NK-92 (cell line): Measurements from ENCODE around the gene MAGI1.

ENCODE experiments used
- DNase-seq: peaks from one replicate; lab custom pipeline; 2025; ENCODE audit not compliant: unreplicated experiment; lab: John Stamatoyannopoulos, UW

The MAGI1 gene

DNA sequence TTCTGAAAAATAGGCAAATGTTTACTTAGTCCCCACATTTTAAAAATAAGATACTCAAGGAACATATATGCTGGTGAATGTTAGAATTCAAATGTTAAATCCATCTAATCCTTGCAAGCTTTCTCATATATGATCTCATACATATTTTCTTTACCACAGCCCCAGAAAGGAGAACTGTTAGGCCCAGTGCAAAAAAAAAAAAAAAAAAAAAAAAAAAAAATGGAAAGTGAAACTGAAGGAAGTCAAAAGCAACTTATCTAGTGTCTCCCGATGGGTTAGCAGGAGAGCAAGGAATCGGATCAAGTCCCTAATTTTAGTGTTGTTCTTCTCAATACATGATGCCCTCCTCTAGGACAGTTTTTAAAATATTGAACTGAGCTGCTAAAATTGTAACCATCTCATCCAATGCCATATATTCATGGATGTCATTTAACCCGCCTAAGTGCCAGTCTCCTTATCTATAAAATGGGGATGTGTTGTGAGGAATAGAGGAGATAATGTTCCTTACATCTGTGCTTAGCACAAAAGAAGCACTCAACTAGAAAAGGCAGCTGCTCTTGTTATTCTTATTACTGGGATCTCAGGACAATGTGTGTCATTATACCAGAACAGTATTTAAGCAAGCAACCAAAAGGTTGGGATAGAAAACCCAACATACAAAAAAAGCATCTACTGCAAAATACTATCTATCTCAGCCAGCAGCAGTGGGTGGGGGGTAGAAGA is 279.7 kb downstream of the MAGI1 start:
- DNase-seq = no peak

DNA sequence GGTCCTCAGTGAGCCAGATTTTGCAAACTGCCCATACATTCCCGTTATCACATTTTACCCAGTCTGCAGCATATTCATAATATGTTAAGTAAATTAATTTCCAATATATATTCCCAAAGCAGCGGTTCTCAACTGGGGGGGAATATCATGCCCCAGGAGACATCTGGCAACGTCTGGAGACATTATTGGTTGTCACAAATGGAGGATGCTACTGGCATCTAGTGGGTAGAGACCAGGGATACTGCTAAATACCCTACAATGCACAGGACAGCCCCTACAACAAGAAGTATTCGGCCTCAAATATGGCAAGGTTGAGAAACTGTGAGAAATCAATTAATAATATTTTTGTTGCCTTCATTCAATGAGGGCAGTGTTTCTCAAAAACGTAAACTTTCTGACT is 280.3 kb downstream of the MAGI1 start:
- DNase-seq = no peak

DNA sequence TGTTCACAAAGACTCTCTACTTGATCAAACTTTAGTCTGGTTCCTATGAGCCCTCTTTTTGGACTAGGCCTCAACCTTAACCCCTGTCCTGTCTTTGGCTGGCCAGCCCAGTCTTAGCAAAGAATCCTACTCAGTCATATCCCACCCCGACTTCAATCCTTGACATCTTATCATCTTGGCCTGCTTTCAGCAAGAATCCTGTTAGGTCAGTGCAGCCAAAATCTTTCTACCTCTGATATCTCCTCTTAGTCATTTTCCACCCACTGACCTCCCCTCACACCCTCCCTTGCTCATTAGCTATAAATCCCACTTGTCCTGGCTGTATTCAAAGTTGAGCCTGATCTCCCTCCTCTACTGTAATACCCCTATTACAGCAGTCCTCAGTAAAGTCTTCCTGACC is 286.1 kb downstream of the MAGI1 start:
- no peak for DNase-seq

DNA sequence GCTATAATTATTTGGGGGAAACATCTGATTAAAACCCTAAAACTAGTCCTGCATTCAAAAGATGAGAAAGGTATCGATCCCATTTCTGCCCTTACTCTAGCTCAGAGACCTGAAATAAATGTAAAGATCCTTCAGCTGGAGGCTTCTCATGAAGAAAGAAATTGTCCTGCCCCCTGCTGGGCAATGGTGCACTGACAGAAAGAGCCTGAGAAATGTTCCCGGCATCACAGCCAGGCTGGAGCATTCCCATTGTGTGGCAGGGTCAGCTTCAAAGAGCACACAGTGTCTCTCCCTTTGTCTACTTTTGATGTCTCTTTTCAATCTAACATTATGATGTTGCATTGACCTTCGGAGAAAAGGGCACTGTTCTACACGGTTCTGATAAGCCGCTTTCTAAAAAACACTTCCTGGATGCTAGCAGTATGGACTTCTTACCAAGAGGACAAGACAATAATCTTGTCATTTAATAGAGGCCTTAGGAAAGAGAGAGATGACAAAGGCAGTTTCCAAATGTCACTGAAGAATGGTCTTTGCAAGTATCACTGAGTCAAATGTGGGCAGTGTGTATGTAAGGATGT is 287.5 kb downstream of the MAGI1 start:
- DNase-seq = no peak

DNA sequence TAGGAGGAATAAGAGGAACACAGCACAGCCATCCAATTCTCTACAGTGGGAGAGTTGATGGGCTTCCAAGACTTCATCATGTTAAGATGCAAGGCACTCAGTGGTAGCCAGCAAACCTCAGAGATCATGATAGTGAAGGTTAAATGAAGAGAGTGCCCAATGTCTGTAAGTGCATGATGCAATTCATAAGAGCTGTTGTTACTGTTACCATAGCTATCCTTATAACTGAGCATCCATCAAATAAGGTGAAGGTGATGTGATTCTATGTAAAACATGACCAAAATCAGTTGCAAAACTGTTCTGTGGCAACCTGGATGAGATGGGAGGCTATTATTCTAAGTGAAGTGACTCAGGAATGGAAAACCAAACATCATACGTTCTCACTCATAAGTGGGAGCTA is 289.7 kb downstream of the MAGI1 start:
- no peak for DNase-seq

DNA sequence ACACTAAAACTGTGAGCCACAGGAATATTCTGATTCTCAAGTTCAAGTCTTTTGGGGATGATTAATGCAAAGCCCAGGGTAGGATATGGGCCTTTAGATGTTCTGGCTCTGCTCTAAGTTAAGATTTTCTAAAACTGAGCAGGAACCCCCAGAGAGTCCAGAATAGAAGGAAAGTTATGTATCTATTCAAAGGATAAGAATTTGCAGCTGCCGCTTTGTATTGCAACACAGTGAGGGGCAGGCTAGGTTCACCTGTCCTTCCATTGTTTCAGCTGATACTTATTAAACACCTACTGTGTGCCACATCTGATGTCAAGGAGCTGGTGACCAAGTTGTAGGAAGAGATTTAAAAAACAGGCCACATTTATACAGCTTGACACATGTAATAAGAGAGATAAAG is 290.4 kb downstream of the MAGI1 start:
- no peak for DNase-seq

DNA sequence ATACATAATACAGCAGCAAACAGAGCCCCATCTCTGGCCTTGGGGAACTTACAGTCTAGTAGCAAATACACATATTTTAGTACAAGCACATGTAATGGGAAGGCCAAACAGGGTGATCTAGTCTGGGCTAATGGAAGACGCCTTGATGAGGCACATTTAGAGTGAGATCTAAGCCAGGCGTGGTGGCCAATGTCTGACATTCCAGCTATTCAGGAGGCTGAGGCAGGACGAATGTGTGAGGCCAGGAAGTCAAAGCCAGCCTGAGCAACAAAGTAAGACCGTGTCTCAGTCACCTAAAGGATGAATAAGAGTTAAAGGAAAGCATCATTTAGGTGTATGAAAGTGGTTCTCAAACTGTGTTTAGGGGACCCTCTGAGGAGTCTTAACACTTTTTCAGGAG is 291.9 kb downstream of the MAGI1 start:
- no peak for DNase-seq

DNA sequence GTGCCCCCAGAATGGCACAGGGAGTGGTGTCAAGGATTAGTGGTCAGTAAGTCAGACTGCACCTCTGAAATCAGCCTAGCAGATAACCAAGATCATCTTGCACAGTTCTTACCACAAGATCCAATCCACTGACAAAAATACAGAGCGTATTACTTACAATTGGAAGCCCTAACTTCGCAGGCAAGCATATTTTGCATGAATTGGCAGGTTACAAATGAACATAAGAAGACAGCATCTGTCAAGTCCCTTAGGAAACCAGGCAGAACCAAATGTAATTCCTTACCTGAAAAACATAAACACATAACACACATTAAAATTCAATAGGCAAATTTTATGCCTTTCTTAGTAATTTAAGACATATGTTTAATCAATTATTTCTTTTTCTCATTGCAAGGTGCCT is 293.4 kb downstream of the MAGI1 start:
- DNase-seq = no peak

DNA sequence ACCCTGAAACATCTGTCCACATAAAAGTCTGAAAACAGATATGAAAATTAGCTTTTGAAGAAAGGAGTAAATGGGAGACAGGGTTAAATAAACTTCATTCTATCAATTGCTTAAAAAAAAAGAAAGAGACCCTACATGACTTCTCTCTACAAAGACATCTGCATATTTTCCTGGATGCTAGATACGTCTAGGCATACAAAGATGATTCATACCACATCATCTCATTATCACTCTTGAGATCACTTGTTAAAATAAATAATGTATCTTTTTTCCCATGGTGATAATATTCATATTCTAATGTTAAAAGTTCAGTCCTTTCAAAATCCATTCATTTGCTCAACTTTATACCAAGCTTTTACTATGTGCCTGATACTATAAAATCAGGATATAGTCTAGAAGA is 295.8 kb downstream of the MAGI1 start:
- DNase-seq = no peak

DNA sequence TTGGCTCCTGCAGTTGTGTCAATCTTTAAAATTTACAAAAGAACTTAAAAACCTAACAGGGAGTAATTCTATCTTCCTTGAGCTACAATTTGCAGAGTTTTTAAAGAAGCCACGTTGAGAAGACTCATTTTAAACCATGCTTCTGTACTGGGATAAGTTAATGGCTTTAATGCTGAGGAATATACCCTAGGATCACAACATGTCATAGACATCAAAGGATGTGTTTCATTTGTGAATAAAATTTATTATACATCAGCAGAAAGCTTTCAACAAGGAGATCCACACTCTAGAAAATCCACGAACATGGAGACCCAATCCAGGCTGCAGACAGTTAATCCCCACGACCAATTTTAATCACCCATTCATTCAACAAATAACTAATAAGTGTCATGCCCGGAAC is 297.2 kb downstream of the MAGI1 start:
- DNase-seq = no peak

DNA sequence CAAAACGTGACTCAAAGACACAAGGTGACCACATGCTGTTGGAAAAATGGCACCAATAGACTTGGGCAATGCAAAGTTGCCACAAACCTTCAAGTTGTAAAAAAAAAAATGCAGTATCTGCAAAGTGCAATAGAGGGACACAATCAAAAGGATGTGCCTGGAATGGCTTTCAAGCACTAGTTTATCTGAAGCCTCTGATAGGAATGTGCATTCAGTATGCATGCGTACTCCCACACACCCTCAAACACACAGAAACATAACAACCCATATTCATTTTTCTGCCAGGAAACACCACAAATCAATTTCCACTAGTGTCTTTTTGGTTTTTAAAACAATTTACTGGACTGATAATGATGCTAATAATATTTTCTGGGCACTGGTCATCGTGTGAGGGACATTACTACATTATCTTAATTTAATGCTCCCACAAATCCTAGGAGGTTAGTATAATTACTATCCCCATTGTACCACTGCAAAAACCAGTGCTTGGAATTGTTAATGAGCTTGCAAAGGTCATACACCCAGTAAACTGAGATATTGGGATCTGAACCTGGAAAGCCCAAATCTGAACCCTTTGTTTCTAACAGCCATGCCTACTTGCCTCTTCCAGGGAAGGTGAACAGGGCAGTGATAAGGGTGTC is 298.7 kb downstream of the MAGI1 start:
- DNase-seq = no peak

DNA sequence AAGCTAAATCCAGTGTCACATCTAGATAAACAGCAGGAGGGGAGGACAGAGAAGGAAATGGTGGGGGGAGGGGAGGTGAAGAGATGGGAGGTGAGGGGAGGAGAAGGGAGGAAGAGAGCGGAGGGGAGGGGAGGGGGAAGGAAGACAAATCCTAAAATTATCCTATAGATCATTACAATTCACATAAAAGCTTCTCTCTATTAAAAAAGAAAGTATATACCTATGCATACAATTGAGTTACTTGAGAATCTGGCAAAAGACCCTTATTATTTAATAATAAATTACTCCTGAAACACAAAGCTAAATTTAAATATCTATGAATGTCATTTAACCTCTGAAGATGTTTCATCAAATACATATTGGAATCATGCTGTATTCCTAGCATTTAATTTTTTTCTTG is 303.9 kb downstream of the MAGI1 start:
- no peak for DNase-seq

DNA sequence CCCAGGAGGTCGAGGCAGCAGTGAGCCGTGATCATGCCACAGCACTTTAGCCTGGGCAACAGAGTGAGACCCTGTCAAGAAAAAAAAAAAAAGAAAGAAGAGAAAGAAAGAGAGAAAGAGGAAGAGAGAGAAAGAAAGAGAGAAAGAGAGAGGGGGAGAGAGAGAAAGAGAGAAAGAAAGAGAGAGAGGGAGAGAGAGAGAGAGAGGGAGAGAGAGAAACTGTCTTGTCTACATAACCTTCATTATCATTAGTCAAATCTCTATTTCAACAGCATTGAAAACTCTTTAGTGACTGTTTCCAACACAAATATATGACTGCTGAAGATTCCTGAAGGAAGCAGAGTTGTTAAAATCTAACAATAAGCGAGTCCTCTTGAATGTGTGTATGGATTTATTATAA is 304.3 kb downstream of the MAGI1 start:
- no peak for DNase-seq

DNA sequence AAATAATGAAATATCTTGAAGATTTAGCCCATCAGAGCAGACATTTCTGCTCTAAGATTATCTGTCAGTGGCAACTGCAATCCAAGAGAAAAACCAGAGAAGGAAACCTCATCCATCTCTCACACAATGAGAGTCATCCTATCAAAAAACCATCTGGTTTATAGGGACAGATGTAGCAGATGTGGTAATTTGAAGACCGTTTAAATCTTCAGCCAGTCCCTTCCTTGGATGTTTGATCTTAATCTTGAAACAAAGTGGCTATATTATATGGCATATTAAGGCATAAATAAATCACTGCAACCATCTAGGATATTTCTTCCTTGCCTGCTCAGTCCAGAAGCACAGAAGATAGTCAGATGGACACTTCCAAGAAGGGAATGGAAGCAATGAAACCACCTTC is 305.3 kb downstream of the MAGI1 start:
- no peak for DNase-seq

DNA sequence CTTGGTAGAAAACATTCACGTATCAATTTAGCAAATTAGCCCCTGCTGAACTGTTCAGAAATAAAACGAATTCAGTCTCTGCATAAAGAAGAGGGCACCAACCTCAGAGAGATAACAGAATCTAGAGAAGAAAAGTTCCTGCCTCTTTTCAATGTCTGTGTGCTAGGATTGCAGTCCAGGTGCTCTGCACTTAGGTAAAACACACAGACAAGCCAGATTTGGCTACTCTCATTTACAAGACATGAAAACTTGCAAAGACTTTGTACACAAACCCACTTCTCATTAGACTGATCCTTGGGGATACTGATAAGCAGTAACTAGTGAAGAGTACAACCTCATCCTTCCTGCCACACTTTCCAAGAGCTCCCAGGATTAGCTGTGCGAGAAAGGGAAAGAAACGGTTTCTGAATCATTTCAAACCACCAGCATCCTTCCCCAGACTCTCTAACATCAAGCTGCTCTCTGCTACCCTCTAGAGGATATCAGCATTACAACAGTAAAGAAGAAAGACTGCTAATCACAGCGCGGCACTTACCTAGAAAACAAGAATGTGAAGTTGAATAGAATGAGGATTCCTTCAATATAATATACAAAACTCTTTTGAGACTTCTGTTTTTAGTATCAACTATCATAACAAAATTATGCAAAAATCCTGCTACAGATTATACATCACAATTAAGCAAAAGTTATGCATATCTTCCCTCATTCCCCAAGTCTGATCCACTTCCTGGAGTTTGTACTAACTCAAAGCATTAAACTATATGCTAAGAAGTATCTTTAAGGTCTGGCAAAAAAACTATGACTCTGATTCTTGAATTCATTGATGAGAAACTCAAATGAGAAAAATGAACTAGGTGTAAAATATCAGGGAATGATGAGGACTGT is 306.4 kb downstream of the MAGI1 start:
- DNase-seq = no peak

DNA sequence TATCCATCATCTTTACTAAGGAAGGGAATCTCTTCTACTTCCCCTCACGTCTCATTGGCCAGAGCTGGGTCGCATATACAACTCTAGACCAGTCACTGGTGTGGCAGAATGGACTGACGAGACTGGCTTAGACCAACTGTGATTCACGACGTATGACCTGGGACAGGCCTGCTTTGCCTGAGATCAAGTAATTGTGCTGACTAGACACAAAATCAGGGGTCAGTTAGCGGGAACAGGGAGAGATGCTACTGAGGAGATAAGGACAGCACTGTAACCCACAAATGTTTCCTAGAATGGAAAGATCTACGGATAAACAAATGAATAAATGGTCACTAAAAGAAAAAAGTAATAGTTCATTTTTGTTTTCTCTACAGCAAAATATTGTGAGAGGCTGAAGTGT is 308.3 kb downstream of the MAGI1 start:
- no peak for DNase-seq

DNA sequence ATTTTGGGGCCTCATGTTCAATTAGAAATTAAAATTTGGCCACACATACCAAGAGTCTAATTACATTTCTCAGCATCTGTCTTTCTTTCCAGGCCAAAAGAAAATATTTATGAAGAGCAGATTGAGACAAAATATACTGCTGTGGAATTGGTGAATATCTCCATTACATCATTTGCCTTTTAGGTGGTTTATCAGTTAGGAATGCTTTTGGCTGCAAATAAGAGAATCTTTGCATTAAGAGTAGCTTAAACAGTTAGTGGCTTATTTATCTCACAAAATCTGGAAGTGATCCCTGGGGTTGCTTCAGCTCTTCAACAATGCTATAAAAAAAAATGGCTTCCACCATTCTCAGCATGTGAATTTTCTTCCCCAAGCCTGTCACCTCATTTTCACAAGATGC is 308.7 kb downstream of the MAGI1 start:
- no peak for DNase-seq

DNA sequence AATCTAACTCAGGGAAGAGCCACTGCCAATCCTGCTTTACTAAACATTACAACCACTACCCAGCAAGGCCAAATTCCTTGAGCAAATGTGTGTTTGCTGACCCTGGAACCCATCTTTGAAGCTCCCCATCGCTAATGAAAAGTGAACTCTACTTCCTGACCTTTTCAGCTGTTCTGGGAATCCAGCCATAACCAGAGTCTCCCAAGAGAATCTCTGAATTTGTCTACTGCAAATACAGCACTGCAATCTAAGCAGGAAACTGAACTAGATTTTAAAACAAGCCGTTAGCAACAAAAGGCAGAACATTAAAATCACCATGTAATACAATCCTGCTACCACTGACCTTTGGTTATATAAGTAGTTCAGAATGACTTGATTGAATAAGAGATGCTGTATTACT is 309.2 kb downstream of the MAGI1 start:
- no peak for DNase-seq

DNA sequence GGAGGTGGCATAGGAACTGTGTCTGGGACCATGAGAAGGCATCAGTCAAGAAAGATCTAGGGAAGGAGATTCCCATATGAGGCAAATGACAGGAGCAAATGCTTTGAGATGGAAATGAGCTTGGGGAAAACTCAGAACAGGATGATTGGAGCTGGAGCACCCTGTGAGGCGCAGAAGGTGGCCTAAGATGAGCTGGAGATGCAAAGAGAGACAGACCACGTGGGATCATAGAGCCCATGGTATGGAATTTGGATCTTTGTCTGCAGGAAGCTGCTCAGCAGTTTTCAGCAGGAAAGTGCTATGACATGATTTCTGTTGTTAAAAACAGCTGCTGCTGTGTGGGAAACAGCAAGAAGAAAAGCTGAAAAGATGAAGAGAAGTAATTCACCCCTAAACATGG is 310.6 kb downstream of the MAGI1 start:
- no peak for DNase-seq

DNA sequence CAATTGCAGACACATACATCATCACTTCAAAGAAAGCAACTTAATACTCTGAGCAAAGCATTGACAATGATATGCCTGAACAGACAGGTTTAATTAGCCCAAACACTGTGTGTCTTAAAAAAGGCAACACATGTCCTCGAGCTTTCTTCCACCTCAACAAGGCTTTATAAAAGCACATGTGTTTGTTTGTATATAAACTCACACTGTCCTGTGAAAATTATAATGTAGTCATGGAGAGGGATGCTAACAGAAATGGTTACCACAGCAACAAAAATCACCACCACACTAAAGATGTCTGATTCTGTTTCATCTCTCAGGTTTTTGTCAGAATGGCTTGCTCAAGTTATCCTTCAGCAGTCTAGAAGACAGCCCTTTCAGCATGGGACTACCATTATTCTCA is 314.7 kb downstream of the MAGI1 start:
- no peak for DNase-seq

DNA sequence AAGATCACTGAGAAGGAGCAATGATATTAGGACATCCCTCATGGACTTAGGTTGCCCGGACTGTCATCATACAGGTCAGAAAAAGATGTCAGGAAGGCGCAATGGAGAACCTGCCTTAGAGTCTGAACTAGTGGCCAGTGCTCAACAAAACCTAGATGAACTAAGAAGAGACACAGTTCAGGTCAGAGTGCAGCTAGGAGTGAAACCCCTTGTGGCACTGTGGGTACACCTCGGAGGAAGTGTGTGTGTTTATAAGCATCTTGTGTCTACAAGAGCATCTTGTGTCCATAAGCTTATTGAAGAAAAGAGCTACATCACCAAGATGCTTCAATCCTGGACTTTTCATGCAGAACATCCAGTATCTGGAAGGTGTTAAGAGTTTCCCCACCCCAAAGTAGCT is 315.7 kb downstream of the MAGI1 start:
- DNase-seq = no peak
